Measurements from ENCODE around the gene LTBP1. TPM values are rescaled to one million over a fixed set of nuclear protein-coding genes. Genes with fewer than 3 reads are reported as not detected.

LTBP1 gene
- total RNA-seq, 1 experiment from 2014 or later = 10.3 TPM

DNA sequence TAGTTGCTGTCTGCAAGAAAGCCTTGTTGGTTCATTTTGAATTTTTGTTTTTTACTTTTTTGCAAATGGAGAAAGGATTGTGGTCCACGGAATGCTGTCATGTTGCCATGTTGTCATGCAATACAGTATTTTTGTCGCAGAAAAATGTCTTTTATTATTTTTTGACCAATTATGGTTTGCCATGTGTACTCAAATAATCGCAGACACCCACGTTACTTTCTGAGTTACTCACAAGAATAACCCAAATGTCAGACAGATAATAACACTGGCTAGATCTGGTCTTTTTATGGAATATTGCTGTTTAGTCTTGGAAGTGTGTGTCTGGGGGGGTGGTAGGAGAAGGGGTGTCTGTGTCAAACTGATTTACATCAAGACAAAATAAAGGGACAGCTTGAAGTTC, 188.9 kb downstream of the LTBP1 start:
- Histone ChIP-seq H3K4me3 (no peak overlapping the region), H2AFZ (no peak overlapping the region), H3F3A (ENCODE audit: insufficient read depth, low read depth) (no peaks in the 10 kb centered on the region), H3K4me1 (replicated peaks; ENCODE audit: insufficient read depth) (no peaks in the 10 kb centered on the region), H3K27ac (no peak overlapping the region), H3K27me3 (ENCODE audit: insufficient read depth, low read depth) (no peaks in the 10 kb centered on the region), H3K9me3 (ENCODE audit: insufficient read depth, low read depth) (no peaks in the 10 kb centered on the region), H3K36me3 (ENCODE audit: low read depth) (no peaks in the 10 kb centered on the region), H3K9me2 (ENCODE audit: insufficient read depth) (no peaks in the 10 kb centered on the region), H3K4me2 (no peak overlapping the region), H4K20me1 (ENCODE audit: insufficient read depth) (no peaks in the 10 kb centered on the region), H3K79me2 (ENCODE audit: low read depth) (no peaks in the 10 kb centered on the region)
- TF ChIP-seq EZH2 (IDR thresholded peaks at IDR 0.05; ENCODE audit: low read depth) = no peak
- TF ChIP-seq, protein P1, sequence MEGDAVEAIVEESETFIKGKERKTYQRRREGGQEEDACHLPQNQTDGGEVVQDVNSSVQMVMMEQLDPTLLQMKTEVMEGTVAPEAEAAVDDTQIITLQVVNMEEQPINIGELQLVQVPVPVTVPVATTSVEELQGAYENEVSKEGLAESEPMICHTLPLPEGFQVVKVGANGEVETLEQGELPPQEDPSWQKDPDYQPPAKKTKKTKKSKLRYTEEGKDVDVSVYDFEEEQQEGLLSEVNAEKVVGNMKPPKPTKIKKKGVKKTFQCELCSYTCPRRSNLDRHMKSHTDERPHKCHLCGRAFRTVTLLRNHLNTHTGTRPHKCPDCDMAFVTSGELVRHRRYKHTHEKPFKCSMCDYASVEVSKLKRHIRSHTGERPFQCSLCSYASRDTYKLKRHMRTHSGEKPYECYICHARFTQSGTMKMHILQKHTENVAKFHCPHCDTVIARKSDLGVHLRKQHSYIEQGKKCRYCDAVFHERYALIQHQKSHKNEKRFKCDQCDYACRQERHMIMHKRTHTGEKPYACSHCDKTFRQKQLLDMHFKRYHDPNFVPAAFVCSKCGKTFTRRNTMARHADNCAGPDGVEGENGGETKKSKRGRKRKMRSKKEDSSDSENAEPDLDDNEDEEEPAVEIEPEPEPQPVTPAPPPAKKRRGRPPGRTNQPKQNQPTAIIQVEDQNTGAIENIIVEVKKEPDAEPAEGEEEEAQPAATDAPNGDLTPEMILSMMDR (conservative IDR thresholded peaks at IDR 0.05) = no peak
- CTCF ChIA-PET = no interaction called here
- POLR2A ChIA-PET (ENCODE audit: unreplicated experiment) = no interaction called here
- DNase-seq = no peak
- intact Hi-C loops (cut with micrococcal nuclease; ENCODE audit: unreplicated experiment) = no loop called here
- no TSS peak for BruUV-seq (replicated peaks)

DNA sequence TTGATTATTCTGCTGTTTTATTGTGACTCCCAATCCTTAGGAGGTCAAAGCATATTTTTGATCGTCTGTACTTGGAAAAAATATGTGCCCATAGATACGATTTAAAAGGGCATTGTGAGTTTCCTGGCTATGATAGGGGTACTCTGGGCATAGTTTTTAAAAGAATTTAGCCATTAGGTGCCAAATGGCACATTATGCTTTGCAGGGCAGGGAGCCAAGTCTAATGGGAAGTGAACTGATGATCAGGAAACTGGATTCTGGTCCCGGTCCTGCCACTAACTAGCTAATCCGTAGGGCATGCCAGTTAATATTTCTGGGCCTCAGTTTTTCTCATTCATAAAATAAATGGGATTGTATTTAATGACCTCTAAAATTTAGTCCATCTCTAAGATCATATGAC, 189.3 kb downstream of the LTBP1 start:
- Histone ChIP-seq H3K4me2 (no peak overlapping the region), H3K27ac (no peak overlapping the region), H3K4me3 (no peak overlapping the region), H3K9me3 (ENCODE audit: insufficient read depth, low read depth) (no peaks in the 10 kb centered on the region), H3K4me1 (replicated peaks; ENCODE audit: insufficient read depth) (no peaks in the 10 kb centered on the region), H3K36me3 (ENCODE audit: low read depth) (no peaks in the 10 kb centered on the region), H2AFZ (no peak overlapping the region), H3K9me2 (ENCODE audit: insufficient read depth) (no peaks in the 10 kb centered on the region), H3K79me2 (ENCODE audit: low read depth) (no peaks in the 10 kb centered on the region), H4K20me1 (ENCODE audit: insufficient read depth) (no peaks in the 10 kb centered on the region), H3F3A (ENCODE audit: insufficient read depth, low read depth) (no peaks in the 10 kb centered on the region), H3K27me3 (ENCODE audit: insufficient read depth, low read depth) (no peaks in the 10 kb centered on the region)
- TF ChIP-seq, protein P1 (conservative IDR thresholded peaks at IDR 0.05) = no peak
- TF ChIP-seq EZH2 (IDR thresholded peaks at IDR 0.05; ENCODE audit: low read depth) = no peak
- DNase-seq = no peak
- ChIA-PET CTCF (no interaction called here), POLR2A (ENCODE audit: unreplicated experiment) (no interaction called here)
- intact Hi-C loops (cut with micrococcal nuclease; ENCODE audit: unreplicated experiment) = no loop called here
- no TSS peak for BruUV-seq (replicated peaks)

DNA sequence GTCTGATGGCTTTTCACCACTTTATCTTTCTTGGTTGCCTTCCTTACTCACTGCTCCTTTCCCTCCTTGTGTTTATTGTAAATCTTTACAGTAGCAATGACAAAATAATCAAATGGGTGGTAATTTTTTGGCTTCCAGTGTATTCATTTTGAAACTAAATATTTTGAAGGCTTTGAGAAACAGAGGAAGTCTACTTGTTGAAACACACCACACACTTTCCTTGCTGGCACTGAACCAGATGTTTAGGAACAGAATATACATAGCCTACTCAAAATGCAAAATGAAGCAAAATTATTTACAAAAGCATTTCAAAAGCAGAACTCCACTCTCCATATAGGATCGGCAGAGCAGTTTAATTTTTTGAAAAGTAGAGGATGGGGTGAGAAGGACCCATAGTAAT, 189.8 kb downstream of the LTBP1 start:
- H2AFZ ChIP-seq = no peak overlapping the region
- no peaks in the 10 kb centered on the region for H3K79me2 ChIP-seq (ENCODE audit: low read depth)
- H3K36me3 ChIP-seq (ENCODE audit: low read depth) = no peaks in the 10 kb centered on the region
- H3K4me1 ChIP-seq (replicated peaks; ENCODE audit: insufficient read depth) = no peaks in the 10 kb centered on the region
- H4K20me1 ChIP-seq (ENCODE audit: insufficient read depth) = no peaks in the 10 kb centered on the region
- H3K9me3 ChIP-seq (ENCODE audit: insufficient read depth, low read depth) = no peaks in the 10 kb centered on the region
- no peaks in the 10 kb centered on the region for H3K9me2 ChIP-seq (ENCODE audit: insufficient read depth)
- intact Hi-C loops (cut with micrococcal nuclease; ENCODE audit: unreplicated experiment) = no loop called here
- no peak overlapping the region for H3K4me3 ChIP-seq
- TF ChIP-seq, protein P1 (conservative IDR thresholded peaks at IDR 0.05) = no peak
- TF ChIP-seq EZH2 (IDR thresholded peaks at IDR 0.05; ENCODE audit: low read depth) = no peak
- no peak overlapping the region for H3K4me2 ChIP-seq
- POLR2A ChIA-PET (ENCODE audit: unreplicated experiment) = no interaction called here
- H3K27ac ChIP-seq = no peak overlapping the region
- CTCF ChIA-PET = no interaction called here
- BruUV-seq (replicated peaks) = no TSS peak
- DNase-seq = no peak
- H3K27me3 ChIP-seq (ENCODE audit: insufficient read depth, low read depth) = no peaks in the 10 kb centered on the region
- H3F3A ChIP-seq (ENCODE audit: insufficient read depth, low read depth) = no peaks in the 10 kb centered on the region
